ENCODE data around the gene CST4.

GRCh38 chr20:23651117-23651516, 37.7 kb downstream of the CST4 start:
- TF ChIP-seq CTCF (IDR thresholded peaks at IDR 0.05; ENCODE audit: poor library complexity), result no peak
- no peak for TF ChIP-seq EZH2 (IDR thresholded peaks at IDR 0.05; ENCODE audit: borderline replicate concordance)

All from hepatocyte (in vitro differentiated cells).